Stimulated activated CD4-positive, alpha-beta T cell treated with anti-CD3 and anti-CD28 coated beads, Interleukin-2, amount 100 ng/mL, for 4 hours (primary cell): ENCODE results near the gene GPR32.
"Not testable (repeated sequence)": the region's sequence is repeated elsewhere in the genome, so short reads cannot be mapped to it uniquely, and the experiment has no call there.

ENCODE experiments used
- DNase-seq: peaks from one replicate; pipeline ENCODE4 v3.0.0-alpha.2; 2020; ENCODE audit warnings: low read depth

The GPR32 gene

GRCh38 chr19:50749490-50749889, 20.8 kb upstream of the GPR32 start:
- no peak for DNase-seq

GRCh38 chr19:50750010-50750409, 20.3 kb upstream of the GPR32 start:
- DNase-seq, result no peak

GRCh38 chr19:50753879-50754278, 16.4 kb upstream of the GPR32 start:
- DNase-seq, result no peak

DNA sequence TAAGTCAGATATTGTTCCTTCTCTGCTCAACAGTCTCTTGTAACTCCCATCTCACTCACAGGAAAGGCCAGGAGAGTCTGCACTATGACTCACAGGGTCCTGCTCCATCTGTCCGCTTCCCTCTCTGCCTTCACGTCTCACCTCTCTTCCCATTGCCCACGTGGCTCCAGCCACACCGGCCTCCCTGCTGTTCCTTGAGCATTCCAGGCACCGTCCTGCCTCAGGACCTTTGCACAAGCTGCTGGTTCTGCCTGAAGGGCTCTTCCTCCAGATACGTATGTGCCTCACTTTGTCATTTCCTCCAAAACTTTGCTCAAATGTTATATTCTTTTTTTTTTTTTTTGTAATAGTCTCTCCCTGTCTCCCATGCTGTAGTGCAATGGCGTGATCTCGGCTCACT, 14.0 kb upstream of the GPR32 start:
- DNase-seq, result not testable (repeated sequence)

DNA sequence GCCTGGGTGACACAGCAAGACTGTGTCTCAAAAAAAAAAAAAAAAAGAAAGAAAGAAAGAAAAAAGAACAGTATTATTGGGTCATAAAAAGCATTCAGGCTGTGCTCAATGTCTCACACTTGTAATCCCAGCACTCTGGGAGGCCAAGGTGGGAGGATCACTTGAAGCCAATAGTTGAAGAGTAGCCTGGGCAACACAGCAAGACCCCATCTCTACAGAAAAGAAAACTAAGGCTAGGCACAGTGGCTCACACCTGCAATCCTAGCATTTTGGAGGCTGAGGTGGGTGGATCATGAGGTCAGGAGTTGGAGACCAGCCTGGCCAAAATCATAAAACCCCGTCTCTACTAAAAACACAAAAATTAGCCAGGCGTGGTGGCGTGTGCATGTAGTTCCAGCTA, 12.6 kb upstream of the GPR32 start:
- not testable (repeated sequence) for DNase-seq

GRCh38 chr19:50759076-50759475, 11.2 kb upstream of the GPR32 start:
- not testable (repeated sequence) for DNase-seq

DNA sequence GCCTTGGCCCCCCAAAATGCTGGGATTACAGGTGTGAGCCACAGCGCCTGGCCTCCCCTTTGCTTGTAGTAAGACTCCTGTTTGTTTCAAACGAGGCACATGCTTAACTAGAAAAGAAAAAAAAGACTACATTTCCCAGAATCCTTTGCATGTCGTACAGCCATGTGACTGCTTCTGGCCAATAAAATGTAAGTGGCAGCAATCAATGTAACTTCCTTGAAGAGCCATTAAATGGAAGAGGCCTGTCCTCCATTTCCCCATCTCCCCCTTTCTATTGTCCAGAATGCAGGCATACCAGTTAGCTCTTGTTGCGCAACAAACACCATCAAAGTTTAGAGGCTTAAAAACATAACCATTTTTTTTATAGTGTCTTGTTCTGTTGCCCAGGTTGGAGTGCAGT, 10.4 kb upstream of the GPR32 start:
- no peak for DNase-seq

DNA sequence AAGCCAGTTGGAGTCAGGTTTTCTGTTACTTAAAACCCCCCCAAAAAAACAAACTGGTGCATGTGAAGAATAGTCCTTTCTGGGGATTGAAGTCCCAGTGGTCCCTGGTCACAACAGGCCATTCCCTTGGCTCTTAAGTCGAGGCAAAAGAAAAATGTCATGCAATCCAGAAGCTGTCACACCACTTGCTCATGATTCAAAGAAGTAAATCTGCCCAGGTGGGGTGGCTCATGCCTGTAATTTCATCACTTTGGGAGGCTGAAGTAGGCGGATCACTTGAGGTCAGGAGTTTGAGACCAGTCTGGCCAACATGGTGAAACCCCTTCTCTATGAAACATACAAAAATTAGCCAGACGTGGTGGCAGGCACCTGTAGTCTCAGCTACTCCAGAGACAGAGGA, 8.8 kb upstream of the GPR32 start:
- DNase-seq, result not testable (repeated sequence)

- DNase-seq, result not testable (repeated sequence)
Measured at GRCh38 chr19:50763521-50763920, 6.7 kb upstream of the GPR32 start.

DNA sequence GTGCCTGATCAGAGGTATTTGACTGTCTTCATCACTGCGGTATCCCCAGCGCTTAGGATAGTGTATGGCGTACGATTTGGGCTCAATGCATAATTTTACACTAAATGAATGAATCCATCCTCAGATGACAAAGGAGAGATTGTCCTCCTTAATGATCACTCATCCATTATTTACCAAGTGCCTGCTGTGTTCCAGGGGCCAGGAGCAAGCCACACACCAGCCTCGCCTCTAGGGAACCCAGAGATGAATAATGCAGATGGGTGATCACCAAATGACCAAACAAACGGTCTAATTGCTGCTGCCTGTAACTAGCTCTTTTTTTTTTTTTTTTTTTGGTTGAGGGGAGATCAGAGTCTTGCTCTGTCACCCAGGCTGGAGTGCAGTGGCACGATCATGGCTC, 5.9 kb upstream of the GPR32 start:
- no peak for DNase-seq

GRCh38 chr19:50766746-50767145, 3.5 kb upstream of the GPR32 start:
- not testable (repeated sequence) for DNase-seq

- not testable (repeated sequence) for DNase-seq
Measured at GRCh38 chr19:50767263-50767662, 3.0 kb upstream of the GPR32 start.

GRCh38 chr19:50768277-50768676, 2.0 kb upstream of the GPR32 start:
- DNase-seq, result no peak

DNA sequence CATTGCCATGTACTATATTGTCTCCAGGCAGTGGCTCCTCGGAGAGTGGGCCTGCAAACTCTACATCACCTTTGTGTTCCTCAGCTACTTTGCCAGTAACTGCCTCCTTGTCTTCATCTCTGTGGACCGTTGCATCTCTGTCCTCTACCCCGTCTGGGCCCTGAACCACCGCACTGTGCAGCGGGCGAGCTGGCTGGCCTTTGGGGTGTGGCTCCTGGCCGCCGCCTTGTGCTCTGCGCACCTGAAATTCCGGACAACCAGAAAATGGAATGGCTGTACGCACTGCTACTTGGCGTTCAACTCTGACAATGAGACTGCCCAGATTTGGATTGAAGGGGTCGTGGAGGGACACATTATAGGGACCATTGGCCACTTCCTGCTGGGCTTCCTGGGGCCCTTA, 624 bp downstream of the GPR32 start:
- DNase-seq, result no peak

DNA sequence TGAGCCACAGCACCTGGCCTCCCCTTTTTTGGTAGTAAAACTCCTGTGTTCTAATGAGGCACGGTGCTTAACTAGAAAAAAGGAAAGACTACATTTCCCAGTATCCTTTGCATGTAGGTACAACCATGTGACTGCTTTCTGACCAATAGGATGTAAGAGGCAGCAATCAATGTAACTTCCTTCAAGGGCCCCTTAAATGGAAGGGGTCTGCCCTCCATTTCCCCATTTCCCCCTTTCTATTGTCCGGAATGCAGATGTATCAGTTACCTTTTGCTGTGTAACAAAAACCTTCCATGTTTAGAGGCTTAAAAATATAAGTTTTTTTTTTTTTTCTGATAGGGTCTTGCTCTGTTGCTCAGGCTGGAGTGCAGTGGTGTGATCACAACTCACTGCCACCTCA, 2.2 kb downstream of the GPR32 start:
- no peak for DNase-seq

GRCh38 chr19:50772912-50773311, 2.6 kb downstream of the GPR32 start:
- not testable (repeated sequence) for DNase-seq

GRCh38 chr19:50773454-50773853, 3.2 kb downstream of the GPR32 start:
- DNase-seq, result not testable (repeated sequence)

- DNase-seq, result no peak
Measured at GRCh38 chr19:50776131-50776530, 5.9 kb downstream of the GPR32 start.

DNA sequence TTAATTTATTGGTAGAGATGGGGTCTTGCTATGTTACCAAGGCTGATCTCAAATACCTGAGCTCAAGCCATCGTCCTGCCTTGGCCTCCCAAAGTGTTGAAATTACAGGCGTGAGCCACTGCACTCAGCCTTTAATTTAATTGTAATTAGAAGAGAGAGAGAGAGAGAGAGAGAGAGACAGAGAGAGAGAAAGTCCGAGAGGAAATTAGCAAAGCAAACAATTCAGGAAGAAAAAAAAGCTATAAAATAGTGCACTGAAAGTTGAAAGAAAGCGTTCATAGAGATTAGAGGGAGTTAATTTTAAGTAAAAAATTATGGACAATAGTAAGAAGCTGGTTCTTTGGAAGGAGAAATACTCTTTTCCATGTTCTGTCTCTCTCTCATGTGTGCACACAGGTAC, 7.0 kb downstream of the GPR32 start:
- DNase-seq, result no peak

DNA sequence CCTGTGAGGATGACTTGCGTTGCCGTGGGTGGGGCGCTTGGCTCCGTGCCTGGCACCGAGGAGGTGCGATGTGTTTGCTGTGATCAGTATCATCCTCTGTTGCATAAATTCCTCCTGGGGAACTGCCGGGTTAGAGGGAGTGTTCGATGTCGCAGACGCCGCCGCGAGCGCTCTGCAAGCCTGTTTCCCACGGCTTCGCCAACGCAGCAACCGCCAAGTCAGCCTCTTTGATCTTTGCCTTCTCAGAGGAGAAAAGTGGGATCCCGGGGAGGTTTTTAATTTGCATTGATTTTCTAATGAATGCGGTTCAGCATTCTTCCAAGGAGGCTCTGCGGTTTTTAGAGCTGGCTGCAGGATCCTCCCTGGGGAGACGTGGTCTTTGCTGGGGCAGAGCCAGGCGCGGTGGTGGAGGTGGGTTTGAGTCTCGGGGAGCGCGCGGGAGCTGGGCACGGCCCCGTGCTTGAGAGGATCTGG, 7.6 kb downstream of the GPR32 start:
- no peak for DNase-seq

- DNase-seq, result no peak
Measured at GRCh38 chr19:50778906-50779430, 8.7 kb downstream of the GPR32 start.

GRCh38 chr19:50779504-50780457, 9.5 kb downstream of the GPR32 start:
- DNase-seq, result no peak

GRCh38 chr19:50780753-50781435, 10.6 kb downstream of the GPR32 start:
- no peak for DNase-seq
